NB4 (cell line): ENCODE measurements around the gene DGKI.
"Not testable (repeated sequence)": the region's sequence is repeated elsewhere in the genome, so short reads cannot be mapped to it uniquely, and the experiment has no call there.

Source experiments
- DNase-seq: peaks from one replicate; pipeline ENCODE4 v3.0.0; 2010; ENCODE audit warnings: low read depth
- H3K4me3 ChIP-seq: one replicate; pipeline ENCODE4 v1.5.1; 2011; ENCODE audit warnings: mild to moderate bottlenecking, low read depth, low read length, moderate library complexity
- MYC ChIP-seq: IDR thresholded peaks from 2 replicates; pipeline ENCODE4 v1.6.1; 2011; ENCODE audit warnings: low read depth, low read length
- POLR2A ChIP-seq: IDR thresholded peaks from 2 replicates; pipeline ENCODE4 v1.6.1; 2011; ENCODE audit warnings: mild to moderate bottlenecking; ENCODE audit not compliant: insufficient read length; ENCODE audit errors: extremely low read depth
- TF ChIP-seq, protein P1 (sequence below): IDR thresholded peaks from 2 replicates; pipeline ENCODE4 v1.6.1; 2011; ENCODE audit warnings: low read depth, low read length
- TF ChIP-seq, protein P2 (sequence below): IDR thresholded peaks from one replicate; pipeline ENCODE4 v1.5.1; 2012; ENCODE audit warnings: low read depth, low read length

DGKI gene

DNA sequence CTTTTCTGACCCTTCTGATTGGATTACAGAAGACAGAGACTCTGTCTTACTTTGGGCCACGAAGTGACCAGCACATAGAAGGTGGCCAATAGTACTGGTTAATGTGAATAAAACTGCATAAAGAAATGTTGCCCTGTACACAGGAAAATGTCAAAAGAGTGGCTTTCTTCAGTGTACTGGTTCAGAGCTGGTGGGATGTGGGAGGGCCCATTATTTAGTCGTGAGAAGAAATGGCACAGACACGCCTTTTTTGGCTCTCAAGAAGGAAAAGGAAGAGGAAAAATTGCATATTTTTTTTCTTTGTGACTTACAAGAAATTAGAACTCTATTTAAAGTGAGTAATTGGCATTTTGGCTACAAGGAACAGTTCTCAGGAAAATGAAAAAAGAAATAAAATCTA, 129.7 kb downstream of the DGKI start:
- TF ChIP-seq MYC (no peak), POLR2A (no peak)
- TF ChIP-seq, protein P1, sequence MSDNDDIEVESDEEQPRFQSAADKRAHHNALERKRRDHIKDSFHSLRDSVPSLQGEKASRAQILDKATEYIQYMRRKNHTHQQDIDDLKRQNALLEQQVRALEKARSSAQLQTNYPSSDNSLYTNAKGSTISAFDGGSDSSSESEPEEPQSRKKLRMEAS = no peak
- TF ChIP-seq, protein P2, sequence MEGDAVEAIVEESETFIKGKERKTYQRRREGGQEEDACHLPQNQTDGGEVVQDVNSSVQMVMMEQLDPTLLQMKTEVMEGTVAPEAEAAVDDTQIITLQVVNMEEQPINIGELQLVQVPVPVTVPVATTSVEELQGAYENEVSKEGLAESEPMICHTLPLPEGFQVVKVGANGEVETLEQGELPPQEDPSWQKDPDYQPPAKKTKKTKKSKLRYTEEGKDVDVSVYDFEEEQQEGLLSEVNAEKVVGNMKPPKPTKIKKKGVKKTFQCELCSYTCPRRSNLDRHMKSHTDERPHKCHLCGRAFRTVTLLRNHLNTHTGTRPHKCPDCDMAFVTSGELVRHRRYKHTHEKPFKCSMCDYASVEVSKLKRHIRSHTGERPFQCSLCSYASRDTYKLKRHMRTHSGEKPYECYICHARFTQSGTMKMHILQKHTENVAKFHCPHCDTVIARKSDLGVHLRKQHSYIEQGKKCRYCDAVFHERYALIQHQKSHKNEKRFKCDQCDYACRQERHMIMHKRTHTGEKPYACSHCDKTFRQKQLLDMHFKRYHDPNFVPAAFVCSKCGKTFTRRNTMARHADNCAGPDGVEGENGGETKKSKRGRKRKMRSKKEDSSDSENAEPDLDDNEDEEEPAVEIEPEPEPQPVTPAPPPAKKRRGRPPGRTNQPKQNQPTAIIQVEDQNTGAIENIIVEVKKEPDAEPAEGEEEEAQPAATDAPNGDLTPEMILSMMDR = no peak
- H3K4me3 ChIP-seq = no peak overlapping the region
- DNase-seq = no peak

DNA sequence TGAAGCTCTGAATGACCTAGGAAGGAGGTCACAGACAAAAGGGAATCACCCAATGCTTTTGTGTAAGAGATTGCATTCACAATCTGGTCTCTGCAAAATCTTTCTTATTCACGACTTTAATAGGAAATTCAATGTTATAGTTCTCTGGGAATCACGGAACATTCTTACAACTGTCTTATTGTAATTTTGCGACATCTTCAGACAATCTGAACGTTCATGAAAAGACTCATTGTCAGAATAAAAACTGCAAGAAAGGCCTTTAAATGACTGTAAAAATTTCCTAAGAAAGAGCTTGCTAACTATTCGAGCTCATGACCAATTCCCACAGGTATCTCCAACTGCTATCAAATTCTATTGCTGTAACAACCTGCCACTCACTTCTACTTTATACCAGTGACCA, 130.7 kb downstream of the DGKI start:
- no peak for DNase-seq
- TF ChIP-seq, protein P1 = no peak
- TF ChIP-seq POLR2A = no peak
- TF ChIP-seq, protein P2 = no peak
- H3K4me3 ChIP-seq = no peak overlapping the region

DNA sequence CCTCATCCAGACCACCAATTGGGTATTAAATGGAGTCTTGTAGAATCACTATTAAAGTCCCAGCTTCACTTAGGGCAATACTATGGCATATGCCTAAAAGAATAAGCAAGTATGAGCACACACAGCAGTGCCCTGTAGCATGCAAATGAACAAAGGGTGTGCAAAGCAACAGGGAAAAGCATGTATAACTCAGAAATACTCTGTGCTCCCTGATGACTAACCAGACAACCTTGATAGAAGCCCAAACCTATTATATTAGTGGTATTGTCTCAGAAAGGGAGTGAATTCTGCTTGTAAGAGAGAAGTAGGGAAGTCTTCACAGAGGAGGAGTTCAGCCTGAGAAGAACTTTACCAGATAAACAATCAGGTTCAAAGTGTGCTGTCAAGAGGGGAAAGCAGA, 131.2 kb downstream of the DGKI start:
- no peak overlapping the region for H3K4me3 ChIP-seq
- TF ChIP-seq MYC (no peak), POLR2A (no peak)
- TF ChIP-seq, protein P2 = no peak
- TF ChIP-seq, protein P1 = no peak
- no peak for DNase-seq

DNA sequence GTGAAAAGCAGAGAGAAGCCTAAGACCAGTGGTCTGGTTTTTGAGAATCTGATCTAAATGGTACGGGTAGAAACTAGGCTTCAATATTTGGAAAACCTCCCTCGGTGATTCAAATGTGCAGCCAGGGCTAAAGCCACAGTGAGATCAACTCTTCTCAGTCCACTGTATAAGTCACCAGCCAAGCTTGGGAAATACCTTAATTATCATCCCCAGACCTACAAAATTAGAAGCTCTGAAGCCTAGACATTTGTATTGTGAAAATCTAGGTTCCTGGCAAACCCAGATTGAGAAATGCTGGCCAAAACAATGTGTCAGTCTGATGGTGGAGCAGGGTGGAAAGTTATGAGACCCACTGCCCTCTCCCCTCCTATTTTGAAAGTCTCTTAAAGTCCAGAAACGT, 131.7 kb downstream of the DGKI start:
- TF ChIP-seq, protein P1 = no peak
- TF ChIP-seq MYC = no peak
- TF ChIP-seq, protein P2 = no peak
- no peak for DNase-seq

DNA sequence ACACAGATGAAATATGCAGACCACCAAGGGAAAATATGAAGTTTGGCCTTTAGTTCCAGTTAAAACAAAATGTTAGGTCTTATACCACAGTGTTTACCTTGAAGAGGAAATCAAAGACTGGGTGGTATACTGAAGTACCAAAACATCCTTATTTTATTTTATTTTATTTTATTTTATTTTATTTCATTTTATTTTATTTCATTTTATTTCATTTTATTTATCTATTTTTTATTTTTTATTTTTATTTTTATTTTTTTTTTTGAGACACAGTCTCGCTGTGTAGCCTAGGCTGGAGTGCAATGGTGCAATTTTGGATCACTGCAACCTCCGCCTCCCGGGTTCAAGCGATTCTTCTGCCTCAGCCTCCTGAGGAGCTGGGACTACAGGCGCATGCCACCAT, 140.4 kb downstream of the DGKI start:
- DNase-seq, H3K4me3 ChIP-seq: not testable (repeated sequence)

More for the DNA sequence above, 131.7 kb downstream of the DGKI start:
- no peak overlapping the region for H3K4me3 ChIP-seq

DNA sequence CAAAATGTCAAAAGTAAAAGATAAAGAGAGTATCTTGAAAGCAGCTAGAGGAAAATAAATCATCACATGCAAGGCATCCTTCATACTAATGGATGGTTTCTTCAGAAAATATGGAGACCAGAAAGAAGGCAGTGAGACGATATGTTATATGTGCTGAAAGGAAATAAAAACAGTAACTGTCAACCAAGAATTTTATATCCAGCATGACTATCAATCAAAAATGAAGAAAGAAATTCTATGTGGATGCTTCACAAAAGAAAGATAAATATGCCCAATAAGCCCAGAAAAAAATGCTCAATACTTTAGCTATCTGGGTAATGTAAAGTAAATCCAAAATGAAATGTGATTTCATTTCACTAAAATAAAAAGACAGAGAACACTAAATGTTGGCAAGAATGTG, 142.1 kb downstream of the DGKI start:
- H3K4me3 ChIP-seq = no peak overlapping the region
- TF ChIP-seq MYC (no peak), POLR2A (no peak)
- TF ChIP-seq, protein P1 = no peak
- TF ChIP-seq, protein P2 = no peak
- DNase-seq = no peak
